ENCODE data around the gene ADAM11.

DNA sequence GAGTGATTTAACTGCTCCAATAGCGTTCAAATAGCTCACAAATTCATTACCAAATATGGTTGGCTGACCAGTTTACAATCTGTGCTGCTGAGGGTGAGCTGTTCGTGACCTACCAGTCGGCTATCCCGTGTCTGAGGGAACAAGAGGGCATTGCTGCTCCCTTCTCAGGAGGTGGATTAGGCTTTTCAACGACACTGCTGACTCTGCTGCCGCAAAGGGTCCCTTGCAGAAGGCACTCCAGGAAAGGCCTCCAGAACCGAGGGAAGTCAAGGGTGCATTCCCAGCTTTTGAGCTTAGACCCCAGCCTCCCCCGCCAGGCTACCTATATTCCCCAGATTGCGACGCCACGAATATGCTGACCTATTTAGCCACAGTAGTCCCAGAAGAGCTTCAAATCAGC is 39.0 kb downstream of the ADAM11 start:
- TF ChIP-seq, protein P1, sequence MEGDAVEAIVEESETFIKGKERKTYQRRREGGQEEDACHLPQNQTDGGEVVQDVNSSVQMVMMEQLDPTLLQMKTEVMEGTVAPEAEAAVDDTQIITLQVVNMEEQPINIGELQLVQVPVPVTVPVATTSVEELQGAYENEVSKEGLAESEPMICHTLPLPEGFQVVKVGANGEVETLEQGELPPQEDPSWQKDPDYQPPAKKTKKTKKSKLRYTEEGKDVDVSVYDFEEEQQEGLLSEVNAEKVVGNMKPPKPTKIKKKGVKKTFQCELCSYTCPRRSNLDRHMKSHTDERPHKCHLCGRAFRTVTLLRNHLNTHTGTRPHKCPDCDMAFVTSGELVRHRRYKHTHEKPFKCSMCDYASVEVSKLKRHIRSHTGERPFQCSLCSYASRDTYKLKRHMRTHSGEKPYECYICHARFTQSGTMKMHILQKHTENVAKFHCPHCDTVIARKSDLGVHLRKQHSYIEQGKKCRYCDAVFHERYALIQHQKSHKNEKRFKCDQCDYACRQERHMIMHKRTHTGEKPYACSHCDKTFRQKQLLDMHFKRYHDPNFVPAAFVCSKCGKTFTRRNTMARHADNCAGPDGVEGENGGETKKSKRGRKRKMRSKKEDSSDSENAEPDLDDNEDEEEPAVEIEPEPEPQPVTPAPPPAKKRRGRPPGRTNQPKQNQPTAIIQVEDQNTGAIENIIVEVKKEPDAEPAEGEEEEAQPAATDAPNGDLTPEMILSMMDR (IDR thresholded peaks at IDR 0.05): no peak
- no peak for TF ChIP-seq POLR2A (IDR thresholded peaks at IDR 0.05)
